Measurements from ENCODE around the gene AKT3.
"Not testable (repeated sequence)": the region's sequence is repeated elsewhere in the genome, so short reads cannot be mapped to it uniquely, and the experiment has no call there.

The AKT3 gene

DNA sequence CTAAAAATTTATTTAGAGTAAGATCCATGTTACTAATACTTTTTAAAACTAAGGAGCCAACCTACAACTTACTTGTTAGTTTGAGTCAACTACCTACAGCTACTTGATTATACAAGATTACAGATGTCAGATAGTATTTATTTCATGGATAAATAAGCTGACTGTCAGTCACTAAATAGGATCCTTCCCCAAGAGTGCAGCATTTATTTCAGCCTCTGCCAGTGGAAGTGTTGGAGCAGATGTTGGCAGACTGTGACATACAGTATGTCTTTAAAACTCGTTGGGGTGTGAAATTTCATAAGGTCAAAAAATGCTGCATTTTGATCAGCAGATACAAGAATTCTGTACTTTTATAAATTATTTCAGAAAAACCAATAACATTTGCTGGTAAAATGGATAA lies 156.2 kb downstream of the AKT3 start:
- DNase-seq (ENCODE audit: low spot score), result no peak
- no peak overlapping the region for H3K27ac ChIP-seq
- TF ChIP-seq CTCF (IDR thresholded peaks at IDR 0.05), result no peak
- H3K4me3 ChIP-seq, result no peak overlapping the region

DNA sequence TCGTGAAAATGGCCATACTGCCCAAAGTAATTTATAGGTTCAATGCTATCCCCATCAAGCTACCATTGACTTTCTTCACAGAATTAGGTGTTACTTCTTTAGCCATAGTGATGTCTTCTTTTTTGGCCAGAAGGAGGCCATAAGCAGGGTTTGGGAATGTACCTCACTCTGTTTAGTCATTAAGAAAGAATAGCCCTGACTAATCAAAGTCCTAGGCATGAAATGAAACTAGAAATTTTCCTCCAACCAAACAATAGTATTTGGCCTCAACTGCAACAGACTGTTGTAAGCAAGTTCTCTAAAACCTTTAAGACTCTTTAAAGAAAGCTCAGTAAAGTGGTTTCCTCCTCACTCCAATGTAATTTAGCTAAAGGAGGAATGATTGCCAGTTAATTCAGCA lies 163.9 kb downstream of the AKT3 start:
- H3K4me3 ChIP-seq, result no peak overlapping the region
- H3K27ac ChIP-seq, result no peak overlapping the region
- no peak for DNase-seq (ENCODE audit: low spot score)

GRCh38 chr1:243680860-243681259 lies 169.2 kb downstream of the AKT3 start:
- no peak for DNase-seq (ENCODE audit: low spot score)
- Histone ChIP-seq H3K4me3 (no peak overlapping the region), H3K27ac (no peak overlapping the region)
- no peak for TF ChIP-seq CTCF (IDR thresholded peaks at IDR 0.05)

More for the DNA sequence above, 163.9 kb downstream of the AKT3 start:
- no peak for TF ChIP-seq CTCF (IDR thresholded peaks at IDR 0.05)

DNA sequence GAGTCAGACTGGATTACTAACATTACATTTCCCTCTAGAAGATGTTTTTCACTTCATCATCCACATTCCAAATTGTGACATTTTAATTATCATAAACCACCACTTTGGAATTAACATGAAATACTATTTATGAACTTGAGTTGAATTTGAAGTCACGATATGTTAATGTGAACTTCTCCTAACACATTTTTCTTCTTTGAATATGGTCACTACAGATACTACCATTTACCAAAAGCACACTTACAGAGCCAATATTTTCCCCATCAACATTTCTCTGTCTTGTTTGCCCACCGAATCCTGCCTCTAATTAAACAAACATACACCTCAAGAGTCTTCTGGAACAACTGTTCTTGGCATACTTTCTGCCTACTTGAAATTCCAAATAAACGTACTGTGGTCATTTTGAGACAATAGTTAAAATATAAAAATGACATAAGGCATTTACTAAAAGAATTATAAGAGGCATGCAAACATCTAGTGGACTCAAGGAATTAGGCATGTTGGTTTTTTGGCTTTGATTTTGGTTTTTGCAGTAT lies 177.4 kb downstream of the AKT3 start:
- no peak for DNase-seq (ENCODE audit: low spot score)

GRCh38 chr1:243667591-243667990 lies 182.5 kb downstream of the AKT3 start:
- Histone ChIP-seq H3K27ac (no peak overlapping the region), H3K4me3 (no peak overlapping the region)
- TF ChIP-seq CTCF (IDR thresholded peaks at IDR 0.05), result no peak
- no peak for DNase-seq (ENCODE audit: low spot score)

More for the DNA sequence above, 177.4 kb downstream of the AKT3 start:
- no peak for TF ChIP-seq CTCF (IDR thresholded peaks at IDR 0.05)
- Histone ChIP-seq H3K4me3 (no peak overlapping the region), H3K27ac (no peak overlapping the region)

GRCh38 chr1:243667133-243667532 lies 182.9 kb downstream of the AKT3 start:
- no peak for TF ChIP-seq CTCF (IDR thresholded peaks at IDR 0.05)
- Histone ChIP-seq H3K27ac (no peak overlapping the region), H3K4me3 (no peak overlapping the region)
- no peak for DNase-seq (ENCODE audit: low spot score)

DNA sequence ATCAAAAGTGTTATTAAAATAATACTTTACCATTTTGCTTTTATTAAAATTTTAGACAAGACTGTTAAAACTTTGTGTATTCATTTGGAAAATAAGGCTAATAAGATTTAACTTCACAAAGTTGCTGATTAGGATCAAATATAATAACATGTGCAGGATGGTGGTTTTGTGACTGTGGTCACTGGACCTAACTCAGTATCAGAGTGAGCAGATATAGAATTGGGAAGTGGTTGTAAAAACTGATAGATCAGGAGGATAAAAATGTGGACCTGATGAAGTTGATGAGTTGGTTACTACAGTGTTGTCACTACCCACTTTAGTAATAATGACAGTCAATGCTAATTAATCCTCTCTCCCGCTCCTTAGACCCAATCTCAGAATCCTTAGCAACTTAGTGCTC lies 186.4 kb downstream of the AKT3 start:
- DNase-seq (ENCODE audit: low spot score), result no peak
- no peak for TF ChIP-seq CTCF (IDR thresholded peaks at IDR 0.05)
- Histone ChIP-seq H3K4me3 (no peak overlapping the region), H3K27ac (no peak overlapping the region)

DNA sequence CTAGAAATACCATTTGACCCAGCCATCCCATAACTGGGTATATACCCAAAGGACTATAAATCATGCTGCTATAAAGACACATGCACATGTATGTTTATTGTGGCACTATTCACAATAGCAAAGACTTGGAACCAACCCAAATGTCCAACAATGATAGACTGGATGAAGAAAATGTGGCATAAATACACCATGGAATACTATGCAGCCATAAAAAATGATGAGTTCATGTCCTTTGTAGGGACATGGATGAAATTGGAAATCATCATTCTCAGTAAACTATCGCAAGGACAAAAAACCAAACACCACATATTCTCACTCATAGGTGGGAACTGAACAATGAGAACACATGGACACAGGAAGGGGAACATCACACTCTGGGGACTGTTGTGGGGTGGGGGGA lies 187.9 kb downstream of the AKT3 start:
- not testable (repeated sequence) for H3K27ac ChIP-seq; DNase-seq (ENCODE audit: low spot score); H3K4me3 ChIP-seq
